GM12878 (cell line): ENCODE results near the gene RCAN2. TPM values are rescaled to one million over a fixed set of nuclear protein-coding genes. Genes with fewer than 3 reads are reported as not detected.

Experiments used
- ATAC-seq: fragments of 200-7000 bp; cut with Tn5 transposase; 3 replicates; pipeline ENCODE4 v1.9.1; 2020; ENCODE audit warnings: mild to moderate bottlenecking, moderate library complexity
- BruUV-seq: library from RNA; stranded (reverse); fragments of 400-500 nt; replicated peaks from 2 replicates; lab custom pipeline; 2021; lab: Mats Ljungman, UMichigan
- CTCF ChIA-PET: fragments of 300-600 bp; sonication (Branson Sonifier 250); formaldehyde crosslinking; extraction: SDS; loops from one replicate; lab custom pipeline; 2021; ENCODE audit warnings: inconsistent platforms; lab: Yijun Ruan, JAX
- POLR2A ChIA-PET: fragments of 350-600 bp; formaldehyde crosslinking; extraction: SDS; loops from one replicate; lab custom pipeline; 2021; ENCODE audit warnings: inconsistent platforms; lab: Charles Lee
- RAD21 ChIA-PET: fragments of 300-600 bp; sonication (Branson Sonifier 250); formaldehyde crosslinking; loops from one replicate; lab custom pipeline; 2023; ENCODE audit warnings: antibody characterized with exemption; ENCODE audit not compliant: unreplicated experiment; lab: Charles Lee
- SMC1A ChIA-PET: fragments of 300-600 bp; sonication (Branson Sonifier 250); formaldehyde crosslinking; loops from one replicate; lab custom pipeline; 2023; ENCODE audit not compliant: unreplicated experiment, uncharacterized antibody; lab: Charles Lee
- DNase-seq: peaks from one replicate; pipeline ENCODE4 v3.0.0-alpha.2; 2011; ENCODE audit warnings: low read depth, low spot score
- FAIRE-seq: peaks from 3 replicates; lab custom pipeline; 2011; peaks lifted over from hg19 to GRCh38; lab: Jason Lieb, UNC
- H2AFZ ChIP-seq: 2 replicates; pipeline ENCODE4 v1.6.0; 2011; ENCODE audit warnings: low read depth, low read length, control low read depth; ENCODE audit not compliant: control insufficient read depth
- H3K27ac ChIP-seq: 2 replicates; pipeline ENCODE4 v1.5.1; 2011; ENCODE audit warnings: control low read depth; ENCODE audit not compliant: control insufficient read depth, insufficient read depth
- H3K27me3 ChIP-seq, 2 experiments: replicated peaks in 1 of 2; 2 replicates each; pipeline versions ENCODE4 v1.6.0 to v1.6.1; 2011; ENCODE audit warnings: low read length in 1 of 2; ENCODE audit not compliant: control insufficient read depth in 2 of 2, insufficient read depth in 2 of 2
- H3K36me3 ChIP-seq, 2 experiments: 2 replicates each; pipeline ENCODE4 v1.5.1; 2011; ENCODE audit warnings: low read length in 1 of 2; ENCODE audit not compliant: control insufficient read depth in 2 of 2, insufficient read depth in 2 of 2
- H3K4me1 ChIP-seq: 2 replicates; pipeline ENCODE4 v1.6.1; 2011; ENCODE audit warnings: mild to moderate bottlenecking, low read length, moderate library complexity, mixed read lengths; ENCODE audit not compliant: control insufficient read depth, insufficient read depth
- H3K4me2 ChIP-seq: 2 replicates; pipeline ENCODE4 v1.6.0; 2011; ENCODE audit warnings: control low read depth; ENCODE audit not compliant: control insufficient read depth, insufficient read depth
- H3K4me3 ChIP-seq: fragments of 200-600 bp; sonication (generic); 2 replicates; pipeline ENCODE4 v1.5.1; 2016
- H3K79me2 ChIP-seq: 2 replicates; pipeline ENCODE4 v1.6.0; 2011; ENCODE audit warnings: low read length; ENCODE audit not compliant: control insufficient read depth, insufficient read depth
- H3K9ac ChIP-seq: 2 replicates; pipeline ENCODE4 v1.8.0; 2011; ENCODE audit warnings: low read length, control low read depth, mixed read lengths; ENCODE audit not compliant: control insufficient read depth, insufficient read depth
- H3K9me3 ChIP-seq: replicated peaks from 3 replicates; pipeline ENCODE4 v1.5.1; 2011; ENCODE audit warnings: mild to moderate bottlenecking, low read length; ENCODE audit not compliant: control insufficient read depth, insufficient read depth
- H4K20me1 ChIP-seq: 2 replicates; pipeline ENCODE4 v1.6.0; 2011; ENCODE audit not compliant: control insufficient read depth, insufficient read depth
- EGR1 ChIP-seq, 2 experiments: IDR thresholded peaks; 1 replicate in 1 of 2; 2 replicates in 1 of 2; pipeline ENCODE4 v1.6.1; 2011 to 2012; ENCODE audit warnings: low read depth in 2 of 2, low read length in 2 of 2, borderline replicate concordance in 1 of 2, mild to moderate bottlenecking in 1 of 2, moderate library complexity in 1 of 2
- ESRRA ChIP-seq: IDR thresholded peaks from 2 replicates; pipeline ENCODE4 v1.6.1; 2012; ENCODE audit warnings: mild to moderate bottlenecking, low read length, improper control_type of control experiment
- HSF1 ChIP-seq: fragments of 150-350 bp; IDR thresholded peaks from 2 replicates; pipeline ENCODE4 v1.6.1; 2014; ENCODE audit warnings: mild to moderate bottlenecking, low read depth, low read length
- RFX5 ChIP-seq: IDR thresholded peaks from 2 replicates; pipeline ENCODE4 v1.6.1; 2011; ENCODE audit warnings: low read depth, low read length, improper control_type of control experiment
- SMC3 ChIP-seq: IDR thresholded peaks from 2 replicates; pipeline ENCODE4 v1.6.1; 2011; ENCODE audit warnings: low read length, improper control_type of control experiment, borderline replicate concordance
- STAT3 ChIP-seq: IDR thresholded peaks from 2 replicates; pipeline ENCODE4 v1.6.1; 2011; ENCODE audit warnings: low read depth, low read length, improper control_type of control experiment
- ZBTB4 ChIP-seq: fragments of 450-650 bp; formaldehyde crosslinking; IDR thresholded peaks from 2 replicates; pipeline ENCODE4 v1.4.0; 2022; ENCODE audit warnings: mild to moderate bottlenecking, moderate library complexity
- ZNF207 ChIP-seq: fragments of 450-650 bp; IDR thresholded peaks from 2 replicates; pipeline ENCODE4 v1.6.1; 2014; ENCODE audit warnings: antibody characterized with exemption, mild to moderate bottlenecking, borderline replicate concordance
- WGBS: methylation state at CpG from one replicate; pipeline ENCODE4 v1.1.6; 2016; ENCODE audit warnings: low lambda C conversion rate; ENCODE audit not compliant: insufficient replicate concordance, insufficient coverage; ENCODE audit errors: missing lambda C conversion rate; 5-methylcytosine and 5-hydroxymethylcytosine counted together
- in situ Hi-C: fragments of 300-500 bp; cut with MboI; formaldehyde crosslinking; loops from 9 replicates; pipeline ENCODE4 v1.14.3; 2018; ENCODE audit warnings: mixed read lengths
- intact Hi-C: fragments of 100-400 bp; cut with micrococcal nuclease; formaldehyde crosslinking; loops from one replicate; pipeline ENCODE4 v1.14.2; 2022; ENCODE audit not compliant: unreplicated experiment
- polyA plus RNA-seq, 11 experiments: library from polyadenylated mRNA; depleted of rRNA in 4 of 11; unstranded in 6 of 11; stranded (reverse) in 5 of 11; fragments of >200 nt; fragmentation: Nextera tagmentation in 4 of 11; fragmentation: Illumina TruSeq in 1 of 11; extraction: Ambion mirVana in 4 of 11; extraction: Trizol in 1 of 11; gene quantifications; 1 replicate in 1 of 11; 2 replicates in 10 of 11; pipeline versions ENCODE4 v1.2.1 to v1.2.3, GENCODE V29; 2011 to 2016; ENCODE audit warnings: inconsistent platforms in 2 of 11, missing spikeins in 2 of 11, low read depth in 1 of 11
- total RNA-seq, 4 experiments: library from RNA; depleted of rRNA in 3 of 4; stranded (reverse); fragments of >200 nt in 3 of 4; fragmentation: Illumina TruSeq in 1 of 4; extraction: Trizol in 1 of 4; gene quantifications; 2 replicates each; pipeline versions ENCODE4 v1.2.1 to v1.2.3, GENCODE V29; 2013 to 2021

RCAN2 gene
- total and polyA plus RNA-seq, 10 of the 15 experiments (the other 5 are each of a cell fraction or from before 2014, with no cell fraction given), result 0.06 TPM; not detected in 9

- ATAC-seq (no peak), FAIRE-seq (no peak), DNase-seq (no peak)
- intact Hi-C loops, result no loop called here
- POLR2A ChIA-PET, result no interaction called here
- Histone ChIP-seq H3K27ac (no peak overlapping the region), H3K4me3 (no peak overlapping the region), H3K4me2 (no peak overlapping the region), H3K79me2 (no peaks in the 10 kb centered on the region), H3K4me1 (no peaks in the 10 kb centered on the region), H3K9me3 (no peaks in the 10 kb centered on the region), H2AFZ (no peak overlapping the region), H3K27me3 (no peaks in the 10 kb centered on the region; a peak in 1 of 4 replicates), H3K9ac (no peak overlapping the region), H3K36me3 (no peaks in the 10 kb centered on the region), H4K20me1 (no peaks in the 10 kb centered on the region)
- TF ChIP-seq HSF1 (no peak), ESRRA (no peak)
- CTCF ChIA-PET, result interaction anchor here (0.9 to 1.1 kb wide), 2 partner anchors 9 to 348 kb away, joined by 3 read pairs; no protein-coding TSS in a partner anchor
- in situ Hi-C loops, result no loop called here
- no TSS peak for BruUV-seq
- SMC1A ChIA-PET, result interaction anchor here (1.3 kb wide), 1 partner anchor 19 kb away, joined by 3 read pairs; no protein-coding TSS in a partner anchor
- 28% methylated on average over 4 of the region's 4 CpGs for WGBS
- RAD21 ChIA-PET, result no interaction called here
Measured at GRCh38 chr6:46438245-46438644, 53.0 kb downstream of the RCAN2 start.

GRCh38 chr6:46437671-46438221 is 53.5 kb downstream of the RCAN2 start:
- no peak overlapping the region for H3K4me3 ChIP-seq
- no peak overlapping the region for H2AFZ ChIP-seq
- ChIA-PET SMC1A (no interaction called here), CTCF (interaction anchor here (0.9 to 1.1 kb wide), 2 partner anchors 9 to 348 kb away, joined by 3 read pairs; no protein-coding TSS in a partner anchor), RAD21 (no interaction called here), POLR2A (no interaction called here)
- H3K36me3 ChIP-seq, result no peaks in the 10 kb centered on the region
- in situ Hi-C loops (no loop called here), intact Hi-C loops (no loop called here)
- TF ChIP-seq EGR1 (IDR thresholded peaks at IDR 0.05; ENCODE audit: borderline replicate concordance in 1 of 2, low read depth in 2 of 2, low read length in 2 of 2) (no peak), SMC3 (no peak), STAT3 (no peak), ZBTB4 (CRISPR knock-in tag) (no peak), RFX5 (no peak), ZNF207 (no peak)
- no peaks in the 10 kb centered on the region for H4K20me1 ChIP-seq
- DNase-seq, result no peak
- no peak for ATAC-seq
- H3K4me1 ChIP-seq, result no peaks in the 10 kb centered on the region
- no peak overlapping the region for H3K4me2 ChIP-seq
- no peaks in the 10 kb centered on the region; a peak in 1 of 4 replicates for H3K27me3 ChIP-seq
- no peaks in the 10 kb centered on the region for H3K79me2 ChIP-seq
- no peak overlapping the region for H3K9ac ChIP-seq
- no peaks in the 10 kb centered on the region for H3K9me3 ChIP-seq
- H3K27ac ChIP-seq, result no peak overlapping the region
- FAIRE-seq, result no peak
- BruUV-seq, result no TSS peak
